Astrocyte (in vitro differentiated cells and primary cell): ENCODE data around the gene KCNMB2.

Experiments
- EZH2 ChIP-seq: IDR thresholded peaks from 2 replicates; pipeline ENCODE4 v1.6.1; 2012; ENCODE audit warnings: mild to moderate bottlenecking, low read length, inconsistent platforms; ENCODE audit not compliant: insufficient read depth
- TF ChIP-seq, protein P1 (sequence below): IDR thresholded peaks from 2 replicates; pipeline ENCODE4 v1.5.1; 2011; ENCODE audit warnings: low read depth, mild to moderate bottlenecking, inconsistent platforms, low read length, moderate library complexity; ENCODE audit not compliant: insufficient read depth

DNA sequence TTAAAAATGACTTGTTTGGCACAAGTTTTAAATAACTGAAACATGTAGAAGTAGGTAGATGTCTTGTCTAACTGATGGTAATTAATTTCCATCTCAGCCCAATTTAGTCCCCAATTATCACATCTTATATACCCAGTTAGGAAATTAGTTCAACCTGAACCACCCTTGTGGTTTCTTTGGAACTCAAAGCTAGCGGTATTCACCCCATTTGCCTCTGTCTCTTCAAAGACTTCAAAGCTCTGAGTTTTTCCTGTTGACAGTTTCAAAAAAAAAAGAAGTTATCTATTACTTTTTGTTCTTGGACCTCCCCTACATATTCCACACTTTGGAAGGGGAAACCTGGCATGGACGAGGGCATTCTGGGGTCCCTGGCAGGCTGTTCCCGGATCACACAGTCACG lies 236.5 kb downstream of the KCNMB2 start:
- TF ChIP-seq EZH2, result no peak
- TF ChIP-seq, protein P1, sequence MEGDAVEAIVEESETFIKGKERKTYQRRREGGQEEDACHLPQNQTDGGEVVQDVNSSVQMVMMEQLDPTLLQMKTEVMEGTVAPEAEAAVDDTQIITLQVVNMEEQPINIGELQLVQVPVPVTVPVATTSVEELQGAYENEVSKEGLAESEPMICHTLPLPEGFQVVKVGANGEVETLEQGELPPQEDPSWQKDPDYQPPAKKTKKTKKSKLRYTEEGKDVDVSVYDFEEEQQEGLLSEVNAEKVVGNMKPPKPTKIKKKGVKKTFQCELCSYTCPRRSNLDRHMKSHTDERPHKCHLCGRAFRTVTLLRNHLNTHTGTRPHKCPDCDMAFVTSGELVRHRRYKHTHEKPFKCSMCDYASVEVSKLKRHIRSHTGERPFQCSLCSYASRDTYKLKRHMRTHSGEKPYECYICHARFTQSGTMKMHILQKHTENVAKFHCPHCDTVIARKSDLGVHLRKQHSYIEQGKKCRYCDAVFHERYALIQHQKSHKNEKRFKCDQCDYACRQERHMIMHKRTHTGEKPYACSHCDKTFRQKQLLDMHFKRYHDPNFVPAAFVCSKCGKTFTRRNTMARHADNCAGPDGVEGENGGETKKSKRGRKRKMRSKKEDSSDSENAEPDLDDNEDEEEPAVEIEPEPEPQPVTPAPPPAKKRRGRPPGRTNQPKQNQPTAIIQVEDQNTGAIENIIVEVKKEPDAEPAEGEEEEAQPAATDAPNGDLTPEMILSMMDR, result no peak
